SJCRH30 (cell line): ENCODE data around the gene RMND1. TPM values are rescaled to one million over a fixed set of nuclear protein-coding genes. Genes with fewer than 3 reads are reported as not detected.
A peak's percentile ranks its signal among the peaks of the same experiment; 100 is the strongest.

Experiments used
- DNase-seq, 2 experiments: peaks; one replicate each; pipeline ENCODE4 v3.0.0-alpha.2; 2015 to 2020
- H3K27ac ChIP-seq: fragments of 250-450 bp; sonication (Bioruptor Pico); 2 replicates; pipeline ENCODE4 v1.5.1; 2020; ENCODE audit warnings: mild to moderate bottlenecking, moderate library complexity
- H3K27me3 ChIP-seq: fragments of 250-450 bp; sonication (Bioruptor Pico); 2 replicates; pipeline ENCODE4 v1.5.1; 2020; ENCODE audit warnings: mild to moderate bottlenecking, moderate library complexity
- H3K36me3 ChIP-seq: fragments of 250-450 bp; sonication (Bioruptor Pico); 2 replicates; pipeline ENCODE4 v1.5.1; 2020; ENCODE audit warnings: mild to moderate bottlenecking, moderate library complexity
- H3K4me1 ChIP-seq: fragments of 250-450 bp; sonication (Bioruptor Pico); 2 replicates; pipeline ENCODE4 v1.5.1; 2020; ENCODE audit warnings: mild to moderate bottlenecking, moderate library complexity
- H3K4me3 ChIP-seq: fragments of 250-450 bp; sonication (Bioruptor Pico); 2 replicates; pipeline ENCODE4 v1.5.1; 2020; ENCODE audit warnings: mild to moderate bottlenecking, moderate library complexity
- H3K9me3 ChIP-seq: fragments of 250-450 bp; sonication (Bioruptor Pico); replicated peaks from 2 replicates; pipeline ENCODE4 v1.5.1; 2020; ENCODE audit warnings: mild to moderate bottlenecking, moderate library complexity
- total RNA-seq: library from RNA; depleted of rRNA; stranded (reverse); fragments of >200 nt; shearing (Covaris generic); gene quantifications from 2 replicates; pipeline ENCODE4 v1.2.3, GENCODE V29; 2014; rRNA removed

The RMND1 gene
- 33.1 and 33.3 TPM in 2 replicates for total RNA-seq

GRCh38 chr6:151451950-151452749 is at the start of gene RMND1:
RMND1 (minus strand) TSS chr6:151452126; CDS start chr6:151445811, 6,315 bp downstream.
- DNase-seq = peak; percentile 100
- Histone ChIP-seq H3K27ac (peak within 1 kb of the TSS; percentile 84), H3K36me3 (peaks cover 7% of the 10 kb centered on the region)

GRCh38 chr6:151499551-151499950 is 47.6 kb upstream of the RMND1 start:
- no peaks in the 10 kb centered on the region for H3K9me3 ChIP-seq
- H3K4me1 ChIP-seq = no peaks in the 10 kb centered on the region
- peaks cover 4% of the 10 kb centered on the region; the same call in 1 of the 2 replicates for H3K27me3 ChIP-seq
- no peak for DNase-seq
- H3K4me3 ChIP-seq = no peak overlapping the region
- H3K36me3 ChIP-seq = no peaks in the 10 kb centered on the region
- no peak overlapping the region for H3K27ac ChIP-seq

More at GRCh38 chr6:151451950-151452749, at the start of gene RMND1:
- Histone ChIP-seq H3K4me1 (no peaks in the 10 kb centered on the region), H3K9me3 (no peaks in the 10 kb centered on the region), H3K27me3 (no peaks in the 10 kb centered on the region), H3K4me3 (peak within 1 kb of the TSS; percentile 85)

GRCh38 chr6:151498327-151498726 is 46.4 kb upstream of the RMND1 start:
- no peak for DNase-seq
- no peaks in the 10 kb centered on the region for H3K4me1 ChIP-seq
- H3K27me3 ChIP-seq = peaks cover 4% of the 10 kb centered on the region; the same call in 1 of the 2 replicates
- no peak overlapping the region for H3K27ac ChIP-seq
- no peak overlapping the region for H3K4me3 ChIP-seq
- no peaks in the 10 kb centered on the region for H3K9me3 ChIP-seq
- H3K36me3 ChIP-seq = no peaks in the 10 kb centered on the region

GRCh38 chr6:151497905-151498304 is 46.0 kb upstream of the RMND1 start:
- no peak overlapping the region for H3K4me3 ChIP-seq
- H3K27me3 ChIP-seq = peaks cover 4% of the 10 kb centered on the region; the same call in 1 of the 2 replicates
- no peak overlapping the region for H3K27ac ChIP-seq
- no peak for DNase-seq
- no peaks in the 10 kb centered on the region for H3K9me3 ChIP-seq
- H3K4me1 ChIP-seq = no peaks in the 10 kb centered on the region
- no peaks in the 10 kb centered on the region for H3K36me3 ChIP-seq

GRCh38 chr6:151495380-151495779 is 43.5 kb upstream of the RMND1 start:
- Histone ChIP-seq H3K27me3 (peaks cover 2% of the 10 kb centered on the region; the same call in 1 of the 2 replicates), H3K9me3 (no peaks in the 10 kb centered on the region), H3K4me3 (no peak overlapping the region), H3K4me1 (no peaks in the 10 kb centered on the region), H3K27ac (no peak overlapping the region), H3K36me3 (no peaks in the 10 kb centered on the region)
- no peak for DNase-seq

GRCh38 chr6:151494936-151495320 is 43.0 kb upstream of the RMND1 start:
- H3K27me3 ChIP-seq = no peaks in the 10 kb centered on the region
- no peaks in the 10 kb centered on the region for H3K4me1 ChIP-seq
- H3K36me3 ChIP-seq = no peaks in the 10 kb centered on the region
- H3K9me3 ChIP-seq = no peaks in the 10 kb centered on the region
- no peak overlapping the region for H3K4me3 ChIP-seq
- H3K27ac ChIP-seq = no peak overlapping the region
- DNase-seq = no peak

- no peak overlapping the region for H3K27ac ChIP-seq
- no peak for DNase-seq
- no peaks in the 10 kb centered on the region for H3K36me3 ChIP-seq
- no peaks in the 10 kb centered on the region for H3K4me1 ChIP-seq
- no peaks in the 10 kb centered on the region for H3K9me3 ChIP-seq
- H3K4me3 ChIP-seq = peak overlapping the region; percentile 63
- no peaks in the 10 kb centered on the region for H3K27me3 ChIP-seq
Measured at GRCh38 chr6:151494235-151494935, 42.5 kb upstream of the RMND1 start.

GRCh38 chr6:151493804-151494234 is 41.9 kb upstream of the RMND1 start, which contains the start of gene CCDC170:
CCDC170 (plus strand) TSS chr6:151494017; CDS start chr6:151494129, 112 bp downstream.
- Histone ChIP-seq H3K27ac (no peak within 1 kb of the TSS), H3K36me3 (no peaks in the 10 kb centered on the region), H3K4me1 (no peaks in the 10 kb centered on the region), H3K9me3 (no peaks in the 10 kb centered on the region), H3K4me3 (peak within 1 kb of the TSS; percentile 63), H3K27me3 (no peaks in the 10 kb centered on the region)
- peak; percentile 23 to 37 for DNase-seq

GRCh38 chr6:151493161-151493803 is 41.4 kb upstream of the RMND1 start:
- H3K36me3 ChIP-seq = no peaks in the 10 kb centered on the region
- H3K4me3 ChIP-seq = peak overlapping the region; percentile 63
- H3K27me3 ChIP-seq = no peaks in the 10 kb centered on the region
- no peaks in the 10 kb centered on the region for H3K9me3 ChIP-seq
- H3K4me1 ChIP-seq = no peaks in the 10 kb centered on the region
- DNase-seq = no peak
- H3K27ac ChIP-seq = no peak overlapping the region

GRCh38 chr6:151490996-151491395 is 39.1 kb upstream of the RMND1 start:
- Histone ChIP-seq H3K4me1 (no peaks in the 10 kb centered on the region), H3K4me3 (no peak overlapping the region), H3K9me3 (no peaks in the 10 kb centered on the region), H3K27me3 (no peaks in the 10 kb centered on the region), H3K27ac (no peak overlapping the region), H3K36me3 (no peaks in the 10 kb centered on the region)
- DNase-seq = no peak

- no peak for DNase-seq
- no peak overlapping the region for H3K27ac ChIP-seq
- H3K9me3 ChIP-seq = no peaks in the 10 kb centered on the region
- H3K36me3 ChIP-seq = no peaks in the 10 kb centered on the region
- no peak overlapping the region for H3K4me3 ChIP-seq
- H3K4me1 ChIP-seq = no peaks in the 10 kb centered on the region
- H3K27me3 ChIP-seq = no peaks in the 10 kb centered on the region
Measured at GRCh38 chr6:151488226-151488625, 36.3 kb upstream of the RMND1 start.

- no peaks in the 10 kb centered on the region for H3K9me3 ChIP-seq
- H3K27ac ChIP-seq = no peak overlapping the region
- no peak overlapping the region for H3K4me3 ChIP-seq
- DNase-seq = no peak
- H3K36me3 ChIP-seq = no peaks in the 10 kb centered on the region
- no peaks in the 10 kb centered on the region; the same call in 1 of the 2 replicates for H3K4me1 ChIP-seq
- H3K27me3 ChIP-seq = no peaks in the 10 kb centered on the region
Measured at GRCh38 chr6:151483994-151484393, 32.1 kb upstream of the RMND1 start.

GRCh38 chr6:151482290-151482689 is 30.4 kb upstream of the RMND1 start:
- no peak for DNase-seq
- no peaks in the 10 kb centered on the region; the same call in 1 of the 2 replicates for H3K4me1 ChIP-seq
- no peaks in the 10 kb centered on the region for H3K36me3 ChIP-seq
- no peaks in the 10 kb centered on the region for H3K27me3 ChIP-seq
- H3K4me3 ChIP-seq = no peak overlapping the region
- no peak overlapping the region for H3K27ac ChIP-seq
- no peaks in the 10 kb centered on the region for H3K9me3 ChIP-seq

GRCh38 chr6:151481786-151482185 is 29.9 kb upstream of the RMND1 start:
- Histone ChIP-seq H3K4me3 (no peak overlapping the region), H3K27me3 (no peaks in the 10 kb centered on the region), H3K27ac (no peak overlapping the region), H3K36me3 (no peaks in the 10 kb centered on the region), H3K9me3 (no peaks in the 10 kb centered on the region), H3K4me1 (no peaks in the 10 kb centered on the region; the same call in 1 of the 2 replicates)
- DNase-seq = no peak

- no peaks in the 10 kb centered on the region for H3K9me3 ChIP-seq
- H3K36me3 ChIP-seq = no peaks in the 10 kb centered on the region
- no peaks in the 10 kb centered on the region; the same call in 1 of the 2 replicates for H3K4me1 ChIP-seq
- DNase-seq = peak in 1 of 2 experiments; percentile 30
- no peaks in the 10 kb centered on the region for H3K27me3 ChIP-seq
- H3K4me3 ChIP-seq = no peak overlapping the region
- no peak overlapping the region for H3K27ac ChIP-seq
Measured at GRCh38 chr6:151478670-151479069, 26.7 kb upstream of the RMND1 start.
